SK-N-SH (cell line): Measurements from ENCODE around the gene TOMM40L.

ENCODE experiments used
- EP300 ChIP-seq, 2 experiments: IDR thresholded peaks; 2 replicates each; pipeline versions ENCODE4 v1.4.0 to v1.6.1; 2012; ENCODE audit warnings: borderline replicate concordance in 1 of 2, low read depth in 1 of 2, low read length in 1 of 2
- NFIC ChIP-seq: IDR thresholded peaks from 2 replicates; pipeline ENCODE4 v1.4.0; 2012; ENCODE audit warnings: borderline replicate concordance
- SIN3A ChIP-seq: IDR thresholded peaks from 2 replicates; pipeline ENCODE4 v1.6.1; 2012; ENCODE audit warnings: low read depth, mild to moderate bottlenecking, low read length, moderate library complexity, borderline replicate concordance
- TF ChIP-seq, protein P1 (sequence below): IDR thresholded peaks from 2 replicates; pipeline ENCODE4 v1.4.0; 2012; ENCODE audit warnings: low read depth, borderline replicate concordance
- TF ChIP-seq, protein P2 (sequence below): fragments of 200-600 bp; sonication (generic); IDR thresholded peaks from 2 replicates; pipeline ENCODE4 v1.6.1; 2017; ENCODE audit warnings: antibody characterized with exemption, mild to moderate bottlenecking, moderate library complexity

DNA sequence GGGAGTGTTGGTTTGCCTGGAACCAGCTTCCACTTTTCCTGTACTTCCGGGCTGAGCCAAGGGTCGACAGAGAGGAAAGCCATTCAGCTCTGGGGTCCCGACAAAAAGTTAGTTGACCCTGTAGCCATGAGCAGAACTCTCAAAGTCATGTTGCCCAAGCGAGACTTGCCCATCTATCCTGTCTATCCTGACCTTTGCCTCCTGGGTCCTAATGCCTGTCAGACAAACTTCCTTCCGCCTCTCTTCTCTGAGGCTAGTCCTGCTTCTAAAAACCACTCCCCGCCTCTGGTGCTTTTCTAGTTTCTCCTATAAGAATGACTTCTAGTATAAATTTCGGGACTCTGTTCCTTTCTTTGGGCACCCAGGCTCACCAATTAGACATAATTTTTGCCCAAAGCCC lies 25.0 kb downstream of the TOMM40L start:
- TF ChIP-seq, protein P1, sequence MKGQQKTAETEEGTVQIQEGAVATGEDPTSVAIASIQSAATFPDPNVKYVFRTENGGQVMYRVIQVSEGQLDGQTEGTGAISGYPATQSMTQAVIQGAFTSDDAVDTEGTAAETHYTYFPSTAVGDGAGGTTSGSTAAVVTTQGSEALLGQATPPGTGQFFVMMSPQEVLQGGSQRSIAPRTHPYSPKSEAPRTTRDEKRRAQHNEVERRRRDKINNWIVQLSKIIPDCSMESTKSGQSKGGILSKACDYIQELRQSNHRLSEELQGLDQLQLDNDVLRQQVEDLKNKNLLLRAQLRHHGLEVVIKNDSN, result no peak
- TF ChIP-seq EP300 (IDR thresholded peaks at IDR 0.05; ENCODE audit: borderline replicate concordance in 1 of 2, low read depth in 1 of 2, low read length in 1 of 2) (no peak), NFIC (no peak), SIN3A (no peak)
- TF ChIP-seq, protein P2, sequence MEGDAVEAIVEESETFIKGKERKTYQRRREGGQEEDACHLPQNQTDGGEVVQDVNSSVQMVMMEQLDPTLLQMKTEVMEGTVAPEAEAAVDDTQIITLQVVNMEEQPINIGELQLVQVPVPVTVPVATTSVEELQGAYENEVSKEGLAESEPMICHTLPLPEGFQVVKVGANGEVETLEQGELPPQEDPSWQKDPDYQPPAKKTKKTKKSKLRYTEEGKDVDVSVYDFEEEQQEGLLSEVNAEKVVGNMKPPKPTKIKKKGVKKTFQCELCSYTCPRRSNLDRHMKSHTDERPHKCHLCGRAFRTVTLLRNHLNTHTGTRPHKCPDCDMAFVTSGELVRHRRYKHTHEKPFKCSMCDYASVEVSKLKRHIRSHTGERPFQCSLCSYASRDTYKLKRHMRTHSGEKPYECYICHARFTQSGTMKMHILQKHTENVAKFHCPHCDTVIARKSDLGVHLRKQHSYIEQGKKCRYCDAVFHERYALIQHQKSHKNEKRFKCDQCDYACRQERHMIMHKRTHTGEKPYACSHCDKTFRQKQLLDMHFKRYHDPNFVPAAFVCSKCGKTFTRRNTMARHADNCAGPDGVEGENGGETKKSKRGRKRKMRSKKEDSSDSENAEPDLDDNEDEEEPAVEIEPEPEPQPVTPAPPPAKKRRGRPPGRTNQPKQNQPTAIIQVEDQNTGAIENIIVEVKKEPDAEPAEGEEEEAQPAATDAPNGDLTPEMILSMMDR, result no peak
